GM13976 (cell line): Measurements from ENCODE around the gene CCL1.

Source experiments
- DNase-seq: peaks from one replicate; pipeline ENCODE4 v3.0.0; 2012; ENCODE audit warnings: low spot score
- in situ Hi-C: fragments of 300-500 bp; cut with MboI; formaldehyde crosslinking; loops from one replicate; pipeline ENCODE4 v1.12.0; 2022; ENCODE audit warnings: low sequenced_read_pairs, mixed read lengths, inconsistent platforms; ENCODE audit not compliant: unreplicated experiment
- TF ChIP-seq, protein P1 (sequence below): IDR thresholded peaks from 2 replicates; pipeline ENCODE4 v1.5.1; 2012; ENCODE audit warnings: borderline replicate concordance, mild to moderate bottlenecking; ENCODE audit not compliant: insufficient read depth; ENCODE audit errors: extremely low read depth, missing control alignments, control extremely low read depth

CCL1 gene

DNA sequence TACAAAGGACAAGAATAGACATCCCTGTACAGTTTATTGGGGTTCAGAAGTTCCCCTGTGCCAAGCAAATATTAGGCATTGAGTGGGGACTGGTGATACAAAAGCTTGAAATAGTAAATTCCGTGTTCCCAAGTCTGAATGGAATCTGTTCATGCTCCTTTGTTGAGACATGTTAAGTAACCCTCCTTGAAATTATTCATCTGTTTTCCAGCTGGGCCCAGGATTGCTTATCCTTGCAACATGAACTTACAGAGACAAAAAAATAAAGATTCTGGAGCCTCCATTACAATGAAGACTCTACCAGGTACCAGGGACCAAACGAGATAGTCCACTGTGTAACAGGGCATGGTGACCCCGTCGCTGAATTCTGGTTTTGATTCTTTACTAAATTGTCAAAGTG, 49.9 kb downstream of the CCL1 start:
- in situ Hi-C loops = no loop called here
- DNase-seq = no peak
- TF ChIP-seq, protein P1, sequence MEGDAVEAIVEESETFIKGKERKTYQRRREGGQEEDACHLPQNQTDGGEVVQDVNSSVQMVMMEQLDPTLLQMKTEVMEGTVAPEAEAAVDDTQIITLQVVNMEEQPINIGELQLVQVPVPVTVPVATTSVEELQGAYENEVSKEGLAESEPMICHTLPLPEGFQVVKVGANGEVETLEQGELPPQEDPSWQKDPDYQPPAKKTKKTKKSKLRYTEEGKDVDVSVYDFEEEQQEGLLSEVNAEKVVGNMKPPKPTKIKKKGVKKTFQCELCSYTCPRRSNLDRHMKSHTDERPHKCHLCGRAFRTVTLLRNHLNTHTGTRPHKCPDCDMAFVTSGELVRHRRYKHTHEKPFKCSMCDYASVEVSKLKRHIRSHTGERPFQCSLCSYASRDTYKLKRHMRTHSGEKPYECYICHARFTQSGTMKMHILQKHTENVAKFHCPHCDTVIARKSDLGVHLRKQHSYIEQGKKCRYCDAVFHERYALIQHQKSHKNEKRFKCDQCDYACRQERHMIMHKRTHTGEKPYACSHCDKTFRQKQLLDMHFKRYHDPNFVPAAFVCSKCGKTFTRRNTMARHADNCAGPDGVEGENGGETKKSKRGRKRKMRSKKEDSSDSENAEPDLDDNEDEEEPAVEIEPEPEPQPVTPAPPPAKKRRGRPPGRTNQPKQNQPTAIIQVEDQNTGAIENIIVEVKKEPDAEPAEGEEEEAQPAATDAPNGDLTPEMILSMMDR = no peak

DNA sequence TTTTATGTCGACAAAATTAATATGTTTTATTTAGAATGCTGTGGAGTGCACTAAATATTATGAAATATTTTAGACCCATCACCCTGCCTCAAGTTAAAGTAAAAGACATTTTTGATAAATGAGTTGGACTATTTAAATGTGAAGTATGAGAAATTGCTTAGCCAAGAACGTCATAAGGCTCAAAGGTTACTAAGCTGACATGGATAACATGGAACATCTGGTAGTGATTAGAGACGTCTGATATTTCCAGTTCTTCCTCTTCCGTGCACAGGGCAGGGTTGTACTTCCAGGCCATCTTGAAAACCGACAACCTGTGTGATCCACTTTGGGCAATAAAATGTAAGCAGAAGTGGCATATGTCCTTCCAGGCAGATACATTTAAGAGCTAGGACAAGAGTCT, 51.0 kb downstream of the CCL1 start:
- in situ Hi-C loops = no loop called here
- no peak for DNase-seq
- TF ChIP-seq, protein P1 = no peak

DNA sequence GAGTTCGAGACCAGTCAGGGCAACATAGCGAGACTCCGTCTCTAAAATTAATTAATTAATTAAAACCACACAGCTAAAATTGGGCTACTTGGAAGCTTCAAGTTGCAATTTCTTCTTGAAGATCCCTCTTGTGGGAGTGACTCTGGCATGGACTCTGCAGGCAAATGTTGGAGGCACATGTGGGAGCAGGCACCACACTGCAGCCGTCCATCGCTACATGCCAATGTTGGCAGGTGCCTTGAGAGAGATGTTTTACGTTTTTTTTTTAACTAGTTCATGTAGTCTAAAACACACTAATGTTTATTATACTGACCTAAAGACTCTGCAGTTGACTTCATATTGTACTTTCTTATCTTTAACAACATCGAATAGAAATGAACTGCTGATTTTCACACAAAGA, 51.7 kb downstream of the CCL1 start:
- TF ChIP-seq, protein P1 = no peak
- DNase-seq = no peak
- in situ Hi-C loops = no loop called here
